Measurements from ENCODE around the gene PDE6B.

DNA sequence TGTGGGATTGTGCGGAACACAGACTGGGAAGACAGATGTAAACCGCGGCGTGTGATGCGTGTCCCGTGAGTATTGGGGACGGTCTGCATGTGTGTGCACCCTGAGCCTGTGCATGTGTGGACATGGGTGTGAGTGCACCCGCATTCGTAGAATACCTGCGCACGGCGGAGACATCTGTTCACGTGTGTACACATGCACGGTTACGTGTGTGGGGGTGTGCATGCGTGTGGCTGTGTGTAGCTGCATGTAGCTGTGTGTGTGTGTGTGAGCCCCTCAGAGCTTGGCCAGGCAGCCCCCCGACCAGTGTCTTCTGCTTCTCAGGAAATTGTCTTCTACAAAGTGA, 29.1 kb downstream of the PDE6B start:
- TF ChIP-seq EP300 (IDR thresholded peaks at IDR 0.05; ENCODE audit: low read depth) (no peak), POLR2A (IDR thresholded peaks at IDR 0.05) (no peak)
